Posterior cingulate gyrus (tissue), 11 donors: ENCODE data around the gene C3orf52.
A peak's percentile ranks its signal among the peaks of the same experiment; 100 is the strongest.

Source experiments
- DNase-seq, 10 donors: peaks; one replicate each; pipeline versions ENCODE4 v3.0.0 to v3.0.0-alpha.2; 2020 to 2021; ENCODE audit warnings: mixed read lengths in 3 of 10
- intact Hi-C: fragments of 100-400 bp; cut with DNase I; formaldehyde crosslinking; loops from one replicate; pipeline ENCODE4 v1.15.1; 2023

Gene C3orf52

DNA sequence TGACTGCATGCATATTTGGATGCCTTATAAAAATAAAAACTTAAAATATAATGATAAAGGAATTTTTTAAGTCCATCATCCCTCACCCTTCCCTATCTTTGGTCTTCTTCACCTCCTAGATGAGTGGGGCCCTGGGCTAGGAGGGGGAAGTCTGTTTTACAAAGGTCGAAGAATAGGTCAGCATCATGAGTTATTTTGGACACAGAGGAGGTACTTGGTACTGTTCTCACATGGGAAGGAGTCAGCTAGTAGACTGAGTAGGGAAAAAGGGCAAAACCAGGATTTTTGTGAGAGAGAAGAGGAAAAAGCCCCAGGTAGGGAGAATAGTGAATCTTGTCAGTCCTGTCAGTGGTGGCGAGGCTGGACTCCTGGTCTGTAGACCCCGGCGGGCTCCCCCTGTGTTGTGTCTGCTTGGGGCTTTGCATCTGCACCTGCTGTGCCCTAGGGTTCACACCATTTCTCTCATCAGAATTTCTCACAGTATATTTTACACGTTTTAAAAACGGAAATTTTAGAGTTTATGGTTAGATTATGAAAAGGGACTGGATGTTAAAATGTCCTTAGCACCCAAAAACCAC is 29.7 kb downstream of the C3orf52 start:
- intact Hi-C loops, result no loop called here
- no peak for DNase-seq

DNA sequence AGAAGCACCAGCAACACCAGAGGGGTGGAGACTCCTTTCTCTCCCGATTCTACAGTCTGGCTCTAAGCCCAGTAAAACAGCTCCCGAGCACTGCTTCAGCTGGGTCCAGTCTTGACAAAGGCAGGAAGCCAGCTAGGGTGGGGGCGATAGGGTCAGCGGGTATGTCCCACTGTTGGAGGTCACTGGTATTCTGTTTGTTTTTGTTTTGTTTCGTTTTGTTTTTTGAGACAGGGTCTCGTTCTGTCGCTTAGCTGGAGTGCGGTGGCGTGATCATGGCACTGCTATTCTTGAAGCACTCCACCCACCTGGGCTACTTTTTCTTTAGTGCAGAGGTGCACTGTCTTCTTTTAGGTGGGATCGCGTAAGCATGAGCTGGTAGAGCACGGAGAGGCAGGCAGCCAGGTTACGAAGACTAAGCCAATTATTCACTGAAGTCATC is 30.6 kb downstream of the C3orf52 start:
- intact Hi-C loops, result no loop called here
- DNase-seq, result no peak

- DNase-seq, result no peak
- intact Hi-C loops, result no loop called here
Observed at GRCh38 chr3:112117415-112117814, 31.2 kb downstream of the C3orf52 start.

GRCh38 chr3:112117841-112118571 is 31.8 kb downstream of the C3orf52 start:
- peak in 3 of 10 donors; percentile 4 to 71 (median 19) for DNase-seq
- intact Hi-C loops, result no loop called here

- intact Hi-C loops, result no loop called here
- DNase-seq, result no peak
Observed at GRCh38 chr3:112119962-112120836, 34.0 kb downstream of the C3orf52 start.

DNA sequence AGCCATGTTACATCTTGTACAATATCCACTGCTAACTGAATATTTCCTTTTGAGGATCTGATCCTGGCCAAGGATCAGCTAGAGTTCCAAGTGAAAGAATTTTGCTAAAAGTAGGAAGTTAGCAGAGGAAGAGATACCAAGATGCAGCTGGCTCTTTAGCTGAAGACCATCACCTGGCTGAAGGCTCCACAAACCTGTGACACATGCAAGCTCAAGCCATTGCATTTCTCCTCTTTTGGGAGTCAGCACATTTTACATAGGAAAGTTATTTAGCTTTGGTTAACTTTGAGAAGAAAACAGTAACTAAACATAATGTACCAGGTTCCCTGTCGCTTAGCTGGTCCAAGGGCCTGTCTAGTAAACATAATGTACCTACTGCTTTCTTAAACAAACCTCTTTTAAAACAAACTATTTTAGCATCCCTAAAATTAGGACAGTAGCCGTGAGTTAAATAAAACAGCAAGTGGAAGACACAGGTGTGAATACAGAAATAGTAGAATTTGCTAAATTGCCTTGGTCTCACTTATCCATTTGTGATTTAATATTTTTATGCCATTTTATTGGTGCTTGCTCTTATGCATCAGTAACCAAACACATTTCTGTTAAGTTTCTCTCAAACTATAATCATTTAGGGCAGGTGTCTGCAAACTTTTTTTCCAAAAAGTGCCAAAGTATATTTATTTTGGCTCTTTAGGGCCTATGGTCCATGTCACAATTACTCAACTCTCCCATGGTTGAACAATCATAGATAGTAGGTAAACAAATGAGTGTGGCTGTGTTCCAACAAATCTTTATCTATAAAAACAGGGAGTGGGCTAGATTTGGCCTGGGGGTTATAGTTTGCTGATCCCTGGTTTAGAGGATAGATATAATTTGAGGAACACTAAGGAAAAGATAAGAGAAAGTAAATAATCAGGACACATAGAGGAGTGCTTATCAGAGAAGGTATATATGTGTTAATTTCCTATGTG is 35.7 kb downstream of the C3orf52 start:
- intact Hi-C loops, result no loop called here

GRCh38 chr3:112122870-112123269 is 36.7 kb downstream of the C3orf52 start:
- no peak for DNase-seq
- intact Hi-C loops, result no loop called here

More for the DNA sequence above, 35.7 kb downstream of the C3orf52 start:
- DNase-seq, result no peak

GRCh38 chr3:112123548-112123947 is 37.4 kb downstream of the C3orf52 start:
- DNase-seq, result no peak
- intact Hi-C loops, result no loop called here

DNA sequence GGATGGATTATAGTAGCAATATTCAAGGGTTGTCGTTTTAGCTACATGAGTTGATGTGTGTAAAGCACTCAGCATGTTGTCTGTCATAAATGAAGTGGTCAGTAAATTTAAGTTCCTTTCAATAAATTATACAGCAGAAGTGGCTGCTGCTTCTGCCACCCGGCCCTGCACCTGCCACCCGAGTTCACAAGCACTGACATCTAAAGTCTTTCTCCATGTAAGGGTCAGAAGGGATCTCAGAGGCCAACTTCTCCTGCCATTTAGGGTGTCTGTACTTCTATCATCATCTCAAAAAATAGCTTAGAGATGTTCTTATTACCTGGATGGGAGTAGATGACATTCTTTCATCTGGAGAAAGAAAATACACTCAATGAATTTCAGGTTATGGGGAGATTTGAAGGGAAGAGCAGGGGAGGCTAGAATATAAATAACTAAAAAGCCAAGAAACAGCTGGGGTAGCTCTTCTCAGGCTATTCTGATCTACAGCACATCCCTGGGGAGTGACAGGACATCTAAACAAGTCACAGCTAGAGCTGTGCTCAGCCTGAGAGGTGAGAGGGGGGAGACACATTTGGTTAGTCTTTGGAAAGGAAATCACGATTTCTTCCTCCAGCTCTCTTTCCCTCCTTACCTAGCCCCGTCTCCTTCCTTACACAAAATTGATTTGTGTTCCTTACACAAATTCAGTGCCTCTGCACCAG is 38.9 kb downstream of the C3orf52 start:
- intact Hi-C loops, result no loop called here
- DNase-seq, result no peak

- no peak for DNase-seq
- intact Hi-C loops, result no loop called here
Observed at GRCh38 chr3:112126511-112126911, 40.3 kb downstream of the C3orf52 start.

DNA sequence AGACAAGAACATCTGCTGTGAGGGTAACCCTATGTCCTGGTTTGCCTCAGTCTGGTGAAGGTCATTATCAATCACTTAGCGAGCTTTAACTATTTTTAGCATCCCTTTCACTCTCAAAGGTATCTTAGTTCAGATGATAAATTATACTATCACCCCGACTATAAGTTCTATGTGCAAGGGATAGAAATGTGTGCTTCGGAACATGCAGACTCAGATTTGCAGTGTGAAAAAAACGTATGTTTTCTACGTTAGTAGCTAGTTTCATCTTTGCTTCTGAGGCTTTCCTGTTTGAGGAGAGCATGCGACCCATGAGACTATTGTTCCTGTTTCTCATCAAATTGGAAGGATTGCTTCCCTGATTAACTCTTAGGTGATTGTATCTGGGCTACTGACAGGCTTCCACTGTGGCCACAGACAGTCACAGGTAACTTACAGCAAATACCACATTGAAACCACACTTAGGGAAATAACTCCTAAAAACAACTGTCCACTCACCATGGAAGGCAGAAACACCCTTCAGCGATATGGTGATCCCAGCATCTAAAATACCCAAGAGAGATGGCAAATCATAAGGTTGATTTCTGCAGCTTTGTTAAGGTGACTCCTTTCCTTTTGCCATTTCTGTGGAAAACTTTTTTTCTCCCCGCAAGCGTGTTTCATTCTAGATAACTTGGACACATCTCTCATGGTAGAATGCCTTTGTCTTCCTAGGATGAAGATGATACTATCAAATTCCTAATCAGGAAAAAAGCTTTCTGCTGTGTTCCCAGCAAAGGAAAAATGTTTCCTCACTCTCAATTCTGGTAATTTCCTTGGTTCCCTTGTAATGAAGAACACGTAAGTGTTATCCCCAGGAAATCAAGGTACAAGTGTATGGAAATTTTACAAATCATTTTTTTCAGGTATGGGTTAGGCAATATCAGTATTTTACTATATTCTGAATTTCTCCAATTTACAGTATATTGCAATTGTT is 41.6 kb downstream of the C3orf52 start:
- intact Hi-C loops, result no loop called here
- DNase-seq, result no peak

DNA sequence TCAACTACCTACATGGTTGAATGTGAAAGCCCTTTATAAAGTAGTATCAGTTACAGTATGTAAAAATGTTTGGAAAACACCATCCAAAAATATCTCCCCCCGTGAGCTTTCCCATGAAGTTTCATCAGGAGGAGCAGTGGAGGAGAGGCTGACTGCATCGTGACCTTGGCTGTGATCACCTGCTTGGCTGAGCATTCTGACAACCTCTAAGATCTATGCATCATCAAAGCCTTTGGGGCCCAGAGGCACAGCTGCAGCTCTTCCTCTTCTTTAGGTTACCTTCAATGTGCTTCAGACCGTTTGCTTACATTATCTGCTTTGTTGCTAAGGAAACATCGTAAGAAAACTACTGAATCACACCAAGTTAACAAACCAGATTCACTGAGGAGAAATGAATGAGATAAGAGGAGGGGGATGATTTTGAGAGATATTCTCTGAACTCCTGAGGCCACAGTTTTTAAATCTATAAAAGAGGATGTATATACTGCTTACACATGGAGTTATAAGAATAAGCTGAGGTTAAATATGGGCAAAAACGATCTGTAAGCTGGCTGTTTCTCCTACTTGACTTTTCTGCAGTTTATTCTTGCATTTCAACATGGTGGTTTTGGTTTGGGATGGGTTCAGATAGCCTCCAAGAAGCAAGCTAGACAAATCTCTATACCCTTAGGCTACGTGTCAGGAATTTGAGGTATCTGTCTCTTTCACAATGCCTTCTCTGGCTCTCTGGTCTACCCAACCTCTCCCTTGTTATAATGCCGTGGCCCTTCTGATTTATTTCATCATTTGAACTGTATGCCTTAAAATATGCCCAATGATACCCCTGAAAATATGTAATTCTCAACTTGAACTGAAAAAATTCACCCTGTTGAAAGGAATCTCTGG is 42.9 kb downstream of the C3orf52 start:
- no peak for DNase-seq

GRCh38 chr3:112129925-112130637 is 43.9 kb downstream of the C3orf52 start:
- DNase-seq, result no peak
- intact Hi-C loops, result no loop called here

More for the DNA sequence above, 42.9 kb downstream of the C3orf52 start:
- intact Hi-C loops, result no loop called here

- intact Hi-C loops, result no loop called here
- DNase-seq, result no peak
Observed at GRCh38 chr3:112130638-112130993, 44.4 kb downstream of the C3orf52 start.

DNA sequence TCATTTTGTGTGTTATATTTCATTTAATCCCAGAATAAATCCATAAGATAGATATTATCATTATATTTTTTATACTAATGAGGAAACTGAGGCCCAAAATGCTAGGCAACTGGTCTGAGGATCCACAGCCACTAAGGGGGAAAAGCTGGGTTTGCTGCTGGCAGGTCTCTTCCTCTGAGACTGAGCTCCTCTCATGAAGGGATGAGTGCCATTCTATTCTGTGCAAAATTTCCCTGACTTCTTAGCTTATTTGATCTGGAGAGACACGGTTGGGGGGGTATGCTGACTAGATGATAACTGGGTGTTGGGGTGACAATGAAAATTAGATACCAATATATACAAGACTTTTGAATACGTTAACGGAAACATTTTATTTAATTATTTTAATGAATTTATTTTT is 44.9 kb downstream of the C3orf52 start:
- intact Hi-C loops, result no loop called here
- DNase-seq, result no peak

DNA sequence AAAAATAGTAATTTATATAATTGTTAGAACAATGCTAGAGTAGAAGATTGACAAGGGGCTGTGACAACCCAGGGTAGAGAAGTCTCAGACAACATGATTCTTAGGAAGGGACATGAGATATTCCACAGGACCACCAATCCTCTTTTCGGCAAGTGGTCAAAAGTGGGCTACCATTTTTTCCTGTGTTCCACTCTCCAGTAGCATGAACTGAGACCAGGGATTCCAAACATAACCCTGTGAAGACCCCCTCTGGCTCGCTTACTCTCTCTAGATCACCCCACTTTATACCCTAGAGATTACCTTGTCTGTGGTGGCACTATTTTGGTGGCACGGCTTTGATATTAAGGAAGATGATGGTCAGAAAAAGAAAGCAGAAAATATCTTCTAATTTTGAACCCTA is 45.9 kb downstream of the C3orf52 start:
- intact Hi-C loops, result no loop called here
- no peak for DNase-seq

DNA sequence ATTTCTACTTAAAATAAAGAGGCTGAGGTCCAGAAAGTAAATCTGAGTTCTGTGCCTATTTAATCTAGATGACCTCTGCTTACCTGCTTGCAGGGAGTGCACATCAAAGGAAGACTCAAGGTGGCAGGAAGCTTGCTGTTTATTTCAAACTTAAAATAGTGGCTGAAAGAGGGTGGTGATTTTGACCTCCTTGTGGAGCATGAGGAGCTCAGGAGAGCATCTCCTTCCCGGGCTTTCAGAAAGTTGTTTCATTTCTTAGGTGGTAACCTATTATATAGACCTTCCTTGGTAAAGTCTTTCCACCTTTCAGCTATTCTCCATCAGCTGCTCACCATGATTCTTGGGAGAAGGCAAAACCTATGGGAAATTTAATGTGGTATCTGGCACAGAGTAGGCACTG is 46.4 kb downstream of the C3orf52 start:
- no peak for DNase-seq
- intact Hi-C loops, result no loop called here
